ENCODE data around the gene KLC1.
"Not testable (repeated sequence)": the region's sequence is repeated elsewhere in the genome, so short reads cannot be mapped to it uniquely, and the experiment has no call there.

KLC1 gene

DNA sequence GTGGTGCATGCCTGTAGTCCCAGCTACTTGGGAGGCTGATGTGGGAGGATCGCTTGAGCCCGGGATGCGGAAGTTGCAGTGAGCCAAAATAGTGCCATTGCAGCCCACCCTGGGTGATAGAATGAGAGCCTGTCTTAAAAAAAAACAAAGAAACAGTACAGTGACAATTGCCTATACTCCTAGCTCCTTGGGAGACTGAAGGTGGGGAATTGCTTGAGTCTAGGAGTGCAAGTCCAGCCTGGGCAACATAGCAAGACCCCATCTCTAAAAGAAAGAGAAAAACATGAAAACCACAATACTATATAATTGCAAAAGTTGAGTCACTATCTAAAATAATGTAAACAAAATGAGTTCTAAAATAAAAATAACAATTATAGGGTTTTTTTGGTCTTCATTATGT lies 20.0 kb downstream of the KLC1 start:
- Histone ChIP-seq H3K27me3 (ENCODE audit: low read depth, low read length) (no peaks in the 10 kb centered on the region), H3K4me3 (ENCODE audit: low read depth in 1 of 2, low read length in 2 of 2) (no peak overlapping the region), H3K36me3 (ENCODE audit: control insufficient read depth in 1 of 2, insufficient read depth in 2 of 2, low read length in 2 of 2) (no peaks in the 10 kb centered on the region), H3K27ac (ENCODE audit: low read length) (no peak overlapping the region), H3K9me3 (ENCODE audit: control insufficient read depth in 1 of 2, low read length in 2 of 2) (no peaks in the 10 kb centered on the region), H3K4me1 (ENCODE audit: control insufficient read depth in 1 of 2, insufficient read depth in 2 of 2, low read length in 2 of 2) (peaks cover 4 to 33% of the 10 kb centered on the region in 2 donors)

DNA sequence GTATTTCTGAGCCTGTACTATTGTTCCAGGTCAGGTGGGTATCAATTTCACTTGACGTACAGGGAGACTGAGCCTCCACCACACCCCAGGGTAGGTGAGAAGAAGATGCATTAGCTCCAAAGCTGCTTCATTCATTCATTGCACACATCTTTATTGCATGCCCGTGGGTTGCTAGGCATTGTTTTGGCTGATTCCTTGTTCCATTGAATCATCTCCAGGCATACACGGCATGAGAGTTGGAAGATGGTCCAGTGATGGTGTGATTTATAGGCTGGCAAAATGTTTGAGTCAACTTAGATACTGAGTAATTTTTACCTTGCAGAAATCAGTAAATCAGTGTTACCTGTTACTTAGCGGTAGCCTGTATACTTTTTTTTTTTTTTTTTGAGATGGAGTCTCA lies 21.2 kb downstream of the KLC1 start:
- no peak overlapping the region for H3K4me3 ChIP-seq (ENCODE audit: low read depth in 1 of 2, low read length in 2 of 2)
- peaks cover 4 to 42% of the 10 kb centered on the region in 2 donors for H3K4me1 ChIP-seq (ENCODE audit: control insufficient read depth in 1 of 2, insufficient read depth in 2 of 2, low read length in 2 of 2)
- H3K27me3 ChIP-seq (ENCODE audit: low read depth, low read length) = no peaks in the 10 kb centered on the region
- H3K9me3 ChIP-seq (ENCODE audit: control insufficient read depth in 1 of 2, low read length in 2 of 2) = no peaks in the 10 kb centered on the region
- no peak overlapping the region for H3K27ac ChIP-seq (ENCODE audit: low read length)
- peaks cover 6% of the 10 kb centered on the region in 2 donors for H3K36me3 ChIP-seq (ENCODE audit: control insufficient read depth in 1 of 2, insufficient read depth in 2 of 2, low read length in 2 of 2)

- H3K27me3 ChIP-seq (ENCODE audit: low read depth, low read length) = no peaks in the 10 kb centered on the region
- no peaks in the 10 kb centered on the region for H3K9me3 ChIP-seq (ENCODE audit: control insufficient read depth in 1 of 2, low read length in 2 of 2)
- H3K4me3 ChIP-seq (ENCODE audit: low read depth in 1 of 2, low read length in 2 of 2) = no peak overlapping the region
- no peak overlapping the region for H3K27ac ChIP-seq (ENCODE audit: low read length)
- peaks cover 4 to 40% of the 10 kb centered on the region in 2 donors for H3K4me1 ChIP-seq (ENCODE audit: control insufficient read depth in 1 of 2, insufficient read depth in 2 of 2, low read length in 2 of 2)
- peaks cover 14 to 17% of the 10 kb centered on the region in 2 donors for H3K36me3 ChIP-seq (ENCODE audit: control insufficient read depth in 1 of 2, insufficient read depth in 2 of 2, low read length in 2 of 2)
These were observed 22.6 kb downstream of the KLC1 start for GRCh38 chr14:103651585-103651984.

DNA sequence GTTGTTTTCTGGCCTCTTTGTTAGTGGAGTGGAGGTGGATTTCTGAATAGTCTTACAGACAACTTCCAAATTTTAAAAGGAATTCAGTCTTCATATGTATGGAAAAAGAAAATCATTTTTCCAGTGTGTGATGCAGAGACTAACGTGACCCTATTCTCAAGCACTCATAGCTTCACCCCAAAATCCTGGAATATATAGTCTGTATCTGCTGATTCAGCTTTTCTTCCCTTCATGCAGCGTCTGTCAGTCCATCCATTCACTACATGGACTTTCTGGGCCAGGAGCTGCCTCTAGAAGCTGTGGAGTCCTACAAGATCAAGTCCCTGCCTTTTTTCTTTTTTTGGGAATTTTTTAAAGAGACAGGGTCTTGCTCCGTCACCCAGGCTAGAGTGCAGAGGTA lies 23.8 kb downstream of the KLC1 start:
- no peaks in the 10 kb centered on the region for H3K27me3 ChIP-seq (ENCODE audit: low read depth, low read length)
- H3K9me3 ChIP-seq (ENCODE audit: control insufficient read depth in 1 of 2, low read length in 2 of 2) = no peaks in the 10 kb centered on the region
- peaks cover 24 to 29% of the 10 kb centered on the region in 2 donors for H3K36me3 ChIP-seq (ENCODE audit: control insufficient read depth in 1 of 2, insufficient read depth in 2 of 2, low read length in 2 of 2)
- H3K4me3 ChIP-seq (ENCODE audit: low read depth in 1 of 2, low read length in 2 of 2) = no peak overlapping the region
- no peak overlapping the region for H3K27ac ChIP-seq (ENCODE audit: low read length)
- H3K4me1 ChIP-seq (ENCODE audit: control insufficient read depth in 1 of 2, insufficient read depth in 2 of 2, low read length in 2 of 2) = peaks cover 4 to 47% of the 10 kb centered on the region in 2 donors

DNA sequence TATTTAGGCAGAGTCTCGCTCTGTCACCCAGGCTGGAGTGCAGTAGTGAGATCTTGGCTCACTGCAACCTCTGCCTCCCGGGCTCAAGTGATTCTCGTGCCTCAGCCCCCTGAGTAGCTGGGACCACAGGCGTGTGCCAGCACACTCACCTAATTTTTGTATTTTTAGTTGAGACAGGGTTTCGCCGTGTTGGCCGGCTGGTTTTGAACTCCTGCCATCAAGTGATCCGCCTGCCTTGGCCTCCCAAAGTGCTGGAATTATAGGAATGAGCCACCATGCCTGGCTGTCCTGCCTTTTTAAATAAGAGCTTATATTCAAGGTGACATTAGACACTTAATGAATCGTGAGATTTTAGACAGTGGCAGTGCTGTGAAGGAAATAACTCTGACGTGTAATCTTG lies 24.3 kb downstream of the KLC1 start:
- not testable (repeated sequence) for H3K27me3 ChIP-seq (ENCODE audit: low read depth, low read length); H3K27ac ChIP-seq (ENCODE audit: low read length); H3K9me3 ChIP-seq (ENCODE audit: control insufficient read depth in 1 of 2, low read length in 2 of 2); H3K4me3 ChIP-seq (ENCODE audit: low read depth in 1 of 2, low read length in 2 of 2)
- peaks cover 24 to 34% of the 10 kb centered on the region in 2 donors for H3K36me3 ChIP-seq (ENCODE audit: control insufficient read depth in 1 of 2, insufficient read depth in 2 of 2, low read length in 2 of 2)
- H3K4me1 ChIP-seq (ENCODE audit: control insufficient read depth in 1 of 2, insufficient read depth in 2 of 2, low read length in 2 of 2) = peaks cover 4 to 50% of the 10 kb centered on the region in 2 donors

DNA sequence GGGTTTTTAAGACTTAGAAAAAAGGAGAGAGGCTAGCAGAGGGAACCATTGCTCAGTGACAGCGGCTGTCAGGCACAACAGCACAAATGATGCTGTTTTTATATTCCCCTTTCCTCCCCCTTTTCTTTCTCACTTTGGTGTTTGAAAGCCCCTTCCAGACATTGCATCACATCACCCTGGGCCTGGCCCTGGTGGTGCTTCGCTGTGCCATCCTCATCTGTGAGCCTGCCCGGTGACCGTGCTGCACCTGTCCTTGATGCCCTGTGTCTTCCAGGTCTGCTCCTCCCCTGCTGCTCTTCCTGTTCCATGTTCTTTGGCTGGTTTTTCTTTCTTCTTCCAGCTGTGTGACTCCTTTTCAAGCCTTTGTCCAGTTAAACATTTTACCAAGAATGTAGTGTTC lies 24.8 kb downstream of the KLC1 start:
- Histone ChIP-seq H3K27ac (ENCODE audit: low read length) (no peak overlapping the region), H3K9me3 (ENCODE audit: control insufficient read depth in 1 of 2, low read length in 2 of 2) (no peaks in the 10 kb centered on the region), H3K4me1 (ENCODE audit: control insufficient read depth in 1 of 2, insufficient read depth in 2 of 2, low read length in 2 of 2) (peaks cover 4 to 50% of the 10 kb centered on the region in 2 donors), H3K36me3 (ENCODE audit: control insufficient read depth in 1 of 2, insufficient read depth in 2 of 2, low read length in 2 of 2) (peaks cover 24 to 34% of the 10 kb centered on the region in 2 donors), H3K4me3 (ENCODE audit: low read depth in 1 of 2, low read length in 2 of 2) (no peak overlapping the region), H3K27me3 (ENCODE audit: low read depth, low read length) (no peaks in the 10 kb centered on the region)

DNA sequence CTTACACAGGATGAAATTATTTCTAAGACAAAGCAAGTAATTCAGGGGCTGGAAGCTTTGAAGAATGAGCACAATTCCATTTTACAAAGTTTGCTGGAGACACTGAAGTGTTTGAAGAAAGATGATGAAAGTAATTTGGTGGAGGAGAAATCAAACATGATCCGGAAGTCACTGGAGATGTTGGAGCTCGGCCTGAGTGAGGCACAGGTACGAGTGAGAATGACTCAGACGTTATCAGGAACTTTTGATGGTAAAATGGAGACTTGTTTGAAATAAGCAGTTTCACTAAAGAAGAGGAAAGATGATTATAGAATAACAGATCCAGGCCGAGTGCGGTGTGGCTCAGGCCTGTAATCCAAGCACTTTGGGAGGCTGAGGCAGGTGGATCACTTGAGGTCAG lies 25.6 kb downstream of the KLC1 start:
- H3K27me3 ChIP-seq (ENCODE audit: low read depth, low read length) = no peaks in the 10 kb centered on the region
- peaks cover 28 to 39% of the 10 kb centered on the region in 2 donors for H3K36me3 ChIP-seq (ENCODE audit: control insufficient read depth in 1 of 2, insufficient read depth in 2 of 2, low read length in 2 of 2)
- no peak overlapping the region for H3K4me3 ChIP-seq (ENCODE audit: low read depth in 1 of 2, low read length in 2 of 2)
- peaks cover 4 to 50% of the 10 kb centered on the region in 2 donors for H3K4me1 ChIP-seq (ENCODE audit: control insufficient read depth in 1 of 2, insufficient read depth in 2 of 2, low read length in 2 of 2)
- no peak overlapping the region for H3K27ac ChIP-seq (ENCODE audit: low read length)
- no peaks in the 10 kb centered on the region for H3K9me3 ChIP-seq (ENCODE audit: control insufficient read depth in 1 of 2, low read length in 2 of 2)

DNA sequence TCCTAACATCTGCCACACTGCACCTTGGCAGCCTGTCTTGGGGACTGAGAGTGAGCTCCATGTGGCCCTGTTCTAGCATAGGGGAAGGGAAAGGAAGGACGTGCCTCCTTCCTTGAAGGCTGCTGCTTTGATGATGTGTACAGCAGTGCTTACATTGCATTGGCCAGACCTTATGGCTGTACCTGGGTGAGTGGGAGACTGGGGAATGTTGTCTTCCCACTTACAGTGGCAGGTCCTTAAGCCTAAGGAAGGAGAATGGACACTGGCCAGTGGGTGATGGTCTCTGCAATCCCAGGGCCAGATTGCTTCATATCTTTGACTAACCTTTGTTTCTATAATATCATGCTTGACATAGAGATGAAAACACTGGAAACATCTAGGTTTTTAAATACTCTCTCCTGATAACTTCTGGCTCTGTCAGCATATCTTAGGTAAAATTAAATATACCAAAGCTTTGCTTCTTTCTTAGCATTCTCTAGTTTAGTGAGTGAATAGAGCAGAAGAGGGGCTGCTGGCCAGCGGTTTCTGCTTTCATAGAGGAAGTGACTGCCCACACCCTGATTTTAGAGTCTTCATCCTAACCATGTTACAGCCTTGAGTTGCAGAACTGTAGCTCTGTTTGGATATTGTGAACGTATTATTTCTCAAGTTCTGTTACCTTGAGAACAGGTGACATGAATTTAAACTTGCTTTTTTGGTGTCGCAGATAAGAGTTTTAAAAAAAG lies 27.2 kb downstream of the KLC1 start:
- Histone ChIP-seq H3K4me3 (ENCODE audit: low read depth in 1 of 2, low read length in 2 of 2) (no peak overlapping the region), H3K27ac (ENCODE audit: low read length) (no peak overlapping the region), H3K4me1 (ENCODE audit: control insufficient read depth in 1 of 2, insufficient read depth in 2 of 2, low read length in 2 of 2) (peaks cover 4 to 50% of the 10 kb centered on the region in 2 donors), H3K36me3 (ENCODE audit: control insufficient read depth in 1 of 2, insufficient read depth in 2 of 2, low read length in 2 of 2) (peaks cover 35 to 53% of the 10 kb centered on the region in 2 donors), H3K27me3 (ENCODE audit: low read depth, low read length) (no peaks in the 10 kb centered on the region), H3K9me3 (ENCODE audit: control insufficient read depth in 1 of 2, low read length in 2 of 2) (no peaks in the 10 kb centered on the region)

GRCh38 chr14:103656756-103657133 lies 27.7 kb downstream of the KLC1 start:
- Histone ChIP-seq H3K9me3 (ENCODE audit: control insufficient read depth in 1 of 2, low read length in 2 of 2) (no peaks in the 10 kb centered on the region), H3K4me3 (ENCODE audit: low read depth in 1 of 2, low read length in 2 of 2) (no peak overlapping the region), H3K27ac (ENCODE audit: low read length) (no peak overlapping the region), H3K4me1 (ENCODE audit: control insufficient read depth in 1 of 2, insufficient read depth in 2 of 2, low read length in 2 of 2) (peaks cover 4 to 46% of the 10 kb centered on the region in 2 donors), H3K27me3 (ENCODE audit: low read depth, low read length) (no peaks in the 10 kb centered on the region), H3K36me3 (ENCODE audit: control insufficient read depth in 1 of 2, insufficient read depth in 2 of 2, low read length in 2 of 2) (peaks cover 41 to 58% of the 10 kb centered on the region in 2 donors)

DNA sequence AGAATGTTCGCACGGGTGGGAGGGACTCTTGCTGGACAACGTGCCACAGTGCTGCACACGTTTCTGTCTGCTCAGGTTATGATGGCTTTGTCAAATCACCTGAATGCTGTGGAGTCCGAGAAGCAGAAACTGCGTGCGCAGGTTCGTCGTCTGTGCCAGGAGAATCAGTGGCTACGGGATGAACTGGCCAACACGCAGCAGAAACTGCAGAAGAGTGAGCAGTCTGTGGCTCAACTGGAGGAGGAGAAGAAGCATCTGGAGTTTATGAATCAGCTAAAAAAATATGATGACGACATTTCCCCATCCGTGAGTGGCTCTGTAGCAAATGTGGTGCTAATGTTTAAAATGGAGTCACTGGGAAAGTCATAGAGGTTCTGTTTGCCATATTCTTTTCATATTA lies 28.5 kb downstream of the KLC1 start:
- peaks cover 46 to 64% of the 10 kb centered on the region in 2 donors for H3K36me3 ChIP-seq (ENCODE audit: control insufficient read depth in 1 of 2, insufficient read depth in 2 of 2, low read length in 2 of 2)
- no peaks in the 10 kb centered on the region for H3K27me3 ChIP-seq (ENCODE audit: low read depth, low read length)
- H3K4me3 ChIP-seq (ENCODE audit: low read depth in 1 of 2, low read length in 2 of 2) = no peak overlapping the region
- H3K4me1 ChIP-seq (ENCODE audit: control insufficient read depth in 1 of 2, insufficient read depth in 2 of 2, low read length in 2 of 2) = peaks cover 4 to 38% of the 10 kb centered on the region in 2 donors
- H3K9me3 ChIP-seq (ENCODE audit: control insufficient read depth in 1 of 2, low read length in 2 of 2) = no peaks in the 10 kb centered on the region
- H3K27ac ChIP-seq (ENCODE audit: low read length) = no peak overlapping the region

- Histone ChIP-seq H3K9me3 (ENCODE audit: control insufficient read depth in 1 of 2, low read length in 2 of 2) (no peaks in the 10 kb centered on the region), H3K36me3 (ENCODE audit: control insufficient read depth in 1 of 2, insufficient read depth in 2 of 2, low read length in 2 of 2) (peaks cover 46 to 77% of the 10 kb centered on the region in 2 donors), H3K27ac (ENCODE audit: low read length) (no peak overlapping the region), H3K27me3 (ENCODE audit: low read depth, low read length) (no peaks in the 10 kb centered on the region), H3K4me1 (ENCODE audit: control insufficient read depth in 1 of 2, insufficient read depth in 2 of 2, low read length in 2 of 2) (peaks cover 0 to 21% of the 10 kb centered on the region in 2 donors), H3K4me3 (ENCODE audit: low read depth in 1 of 2, low read length in 2 of 2) (no peak overlapping the region)
These were observed 30.6 kb downstream of the KLC1 start for GRCh38 chr14:103659631-103660030.

DNA sequence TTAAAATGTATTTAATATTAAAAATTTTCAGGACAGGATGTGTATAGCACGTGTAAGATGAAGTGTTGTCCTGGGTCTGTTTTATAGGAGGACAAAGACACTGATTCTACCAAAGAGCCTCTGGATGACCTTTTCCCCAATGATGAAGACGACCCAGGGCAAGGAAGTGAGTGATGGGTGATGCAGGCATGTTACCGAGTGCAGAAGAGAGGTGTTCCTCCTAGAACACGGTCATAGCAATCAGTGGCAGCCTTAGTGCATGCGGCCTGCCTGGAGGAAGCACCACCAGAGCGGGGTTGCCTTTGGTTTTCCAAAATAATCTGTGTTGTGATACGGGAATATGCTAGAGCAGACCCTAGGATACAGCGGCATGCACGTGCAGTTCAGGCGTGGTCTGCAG lies 33.0 kb downstream of the KLC1 start:
- Histone ChIP-seq H3K36me3 (ENCODE audit: control insufficient read depth in 1 of 2, insufficient read depth in 2 of 2, low read length in 2 of 2) (peaks cover 31 to 70% of the 10 kb centered on the region in 2 donors), H3K4me1 (ENCODE audit: control insufficient read depth in 1 of 2, insufficient read depth in 2 of 2, low read length in 2 of 2) (peaks cover 0 to 10% of the 10 kb centered on the region in 2 donors), H3K27me3 (ENCODE audit: low read depth, low read length) (no peaks in the 10 kb centered on the region), H3K9me3 (ENCODE audit: control insufficient read depth in 1 of 2, low read length in 2 of 2) (no peaks in the 10 kb centered on the region), H3K4me3 (ENCODE audit: low read depth in 1 of 2, low read length in 2 of 2) (no peak overlapping the region), H3K27ac (ENCODE audit: low read length) (no peak overlapping the region)
